K562 (cell line): ENCODE results near the gene TTC31. TPM values are rescaled to one million over a fixed set of nuclear protein-coding genes. Genes with fewer than 3 reads are reported as not detected.

Experiments used
- ATAC-seq: fragments of 200-7000 bp; cut with Tn5 transposase; 3 replicates; pipeline ENCODE4 v1.9.1; 2020; ENCODE audit warnings: moderate library complexity
- BruUV-seq: library from RNA; stranded (reverse); fragments of 400-500 nt; replicated peaks from 2 replicates; lab custom pipeline; 2021; lab: Mats Ljungman, UMichigan
- CTCF ChIA-PET: fragments of 300-600 bp; formaldehyde crosslinking; extraction: SDS; loops from one replicate; lab custom pipeline; 2021; ENCODE audit warnings: low intra/inter-chr PET ratio; lab: Yijun Ruan, JAX
- POLR2A ChIA-PET: fragments of 300-600, 350-650 bp; sonication (Branson Sonifier 250); formaldehyde crosslinking; extraction: SDS; loops from one replicate; lab custom pipeline; 2021; ENCODE audit warnings: antibody characterized with exemption, inconsistent platforms; lab: Yijun Ruan, JAX
- DNase-seq, 4 experiments: peaks; one replicate each; pipeline versions ENCODE4 v3.0.0 to v3.0.0-alpha.2; 2011 to 2018; ENCODE audit warnings: low spot score in 3 of 4, mixed read lengths in 3 of 4; ENCODE audit errors: extremely low read depth in 1 of 4
- FAIRE-seq: peaks from 2 replicates; lab custom pipeline; 2011; peaks lifted over from hg19 to GRCh38; lab: Jason Lieb, UNC
- H2AFZ ChIP-seq: 2 replicates; pipeline ENCODE4 v1.6.0; 2011; ENCODE audit warnings: low read depth, low read length, control low read depth, inconsistent platforms
- H3K27ac ChIP-seq: fragments of 200-600 bp; 3 replicates; pipeline ENCODE4 v1.8.0; 2011; ENCODE audit warnings: low read depth, mild to moderate bottlenecking, control low read depth, inconsistent platforms, low read length, moderate library complexity, mixed read lengths; ENCODE audit errors: extremely low read depth
- H3K27me3 ChIP-seq, 2 experiments: fragments of 300-600 bp in 1 of 2; 2 replicates in 1 of 2; 3 replicates in 1 of 2; pipeline versions ENCODE4 v1.6.0 to v1.8.0; 2011; ENCODE audit warnings: inconsistent platforms in 2 of 2, low read length in 2 of 2, mild to moderate bottlenecking in 1 of 2, mixed read lengths in 1 of 2, moderate library complexity in 1 of 2; ENCODE audit not compliant: control insufficient read depth in 2 of 2, insufficient read depth in 2 of 2
- H3K36me3 ChIP-seq: fragments of 300-600 bp; 3 replicates; pipeline ENCODE4 v1.8.0; 2011; ENCODE audit warnings: mild to moderate bottlenecking, low read length, inconsistent platforms; ENCODE audit not compliant: control insufficient read depth, insufficient read depth
- H3K4me1 ChIP-seq, 2 experiments: fragments of 200-600 bp in 1 of 2; replicated peaks in 1 of 2; 2 replicates in 1 of 2; 3 replicates in 1 of 2; pipeline versions ENCODE4 v1.5.1 to v1.8.0; 2011; ENCODE audit warnings: inconsistent platforms in 2 of 2, low read length in 2 of 2, mild to moderate bottlenecking in 1 of 2, mixed read lengths in 1 of 2, moderate library complexity in 1 of 2; ENCODE audit not compliant: control insufficient read depth in 2 of 2, insufficient read depth in 2 of 2
- H3K4me2 ChIP-seq: 2 replicates; pipeline ENCODE4 v1.6.1; 2011; ENCODE audit warnings: low read length, control low read depth, inconsistent platforms, mixed read lengths; ENCODE audit not compliant: insufficient read depth
- H3K4me3 ChIP-seq: fragments of 200-600 bp; sonication (generic), shearing (Covaris generic); 2 replicates; pipeline ENCODE4 v1.5.1; 2016; ENCODE audit warnings: control low read depth, inconsistent platforms
- H3K79me2 ChIP-seq: fragments of 200-600 bp; 3 replicates; pipeline ENCODE4 v1.8.0; 2011; ENCODE audit warnings: low read length, inconsistent platforms; ENCODE audit not compliant: control insufficient read depth, insufficient read depth
- H3K9ac ChIP-seq, 2 experiments: 2 replicates each; pipeline versions ENCODE4 v1.6.0 to v1.6.1; 2011; ENCODE audit warnings: low read depth in 2 of 2, low read length in 2 of 2, control low read depth in 1 of 2, inconsistent platforms in 1 of 2, mild to moderate bottlenecking in 1 of 2, mixed read lengths in 1 of 2; ENCODE audit not compliant: insufficient read depth in 1 of 2
- H3K9me1 ChIP-seq: one replicate; pipeline ENCODE4 v1.6.0; 2011; ENCODE audit warnings: inconsistent platforms, mild to moderate bottlenecking, low read length, moderate library complexity; ENCODE audit not compliant: control insufficient read depth, insufficient read depth
- H3K9me3 ChIP-seq: replicated peaks from 2 replicates; pipeline ENCODE4 v1.5.1; 2011; ENCODE audit warnings: low read depth, low read length, inconsistent platforms; ENCODE audit not compliant: control insufficient read depth, insufficient read depth
- H4K20me1 ChIP-seq: replicated peaks from 2 replicates; pipeline ENCODE4 v1.6.1; 2011; ENCODE audit warnings: low read length, inconsistent platforms, mixed read lengths; ENCODE audit not compliant: control insufficient read depth, insufficient read depth
- BRD9 ChIP-seq: fragments of 450-650 bp; IDR thresholded peaks from 2 replicates; pipeline ENCODE4 v1.6.1; 2018; ENCODE audit warnings: low read depth; ENCODE audit not compliant: partially characterized antibody
- ELF4 ChIP-seq: fragments of 450-650 bp; formaldehyde crosslinking; IDR thresholded peaks from 2 replicates; pipeline ENCODE4 v1.4.0; 2022; ENCODE audit warnings: missing genetic modification characterization
- ESRRA ChIP-seq: fragments of 450-650 bp; IDR thresholded peaks from 2 replicates; pipeline ENCODE4 v1.6.1; 2014; ENCODE audit warnings: low read depth, mild to moderate bottlenecking, moderate library complexity, borderline replicate concordance
- MAFK ChIP-seq: IDR thresholded peaks from 2 replicates; pipeline ENCODE4 v1.6.1; 2011; ENCODE audit warnings: low read length, improper control_type of control experiment
- MBD2 ChIP-seq: sonication (generic); IDR thresholded peaks from 2 replicates; pipeline ENCODE4 v1.6.1; 2016; ENCODE audit warnings: low read depth, borderline replicate concordance
- PRPF4 ChIP-seq: fragments of 200-400 bp; formaldehyde crosslinking; IDR thresholded peaks from one replicate; pipeline ENCODE4 v1.6.1; 2017; ENCODE audit warnings: low read length, low read depth, mild to moderate bottlenecking; ENCODE audit not compliant: insufficient read depth, poor library complexity, severe bottlenecking
- ZNF778 ChIP-seq: fragments of 450-650 bp; formaldehyde crosslinking; IDR thresholded peaks from 2 replicates; pipeline ENCODE4 v1.4.0; 2020; ENCODE audit warnings: mild to moderate bottlenecking, moderate library complexity
- WGBS: fragments of 100-300 bp; shearing (Covaris generic); methylation state at CpG from one replicate; pipeline ENCODE4 v1.1.6; 2016; ENCODE audit warnings: low coverage, mixed read lengths; ENCODE audit not compliant: insufficient coverage; ENCODE audit errors: missing lambda C conversion rate; 5-methylcytosine and 5-hydroxymethylcytosine counted together
- in situ Hi-C: fragments of 300-500 bp; cut with MboI; formaldehyde crosslinking; loops from 4 replicates; pipeline ENCODE4 v1.15.0; 2018; ENCODE audit warnings: inconsistent platforms, mixed read lengths
- intact Hi-C: fragments of 100-400 bp; cut with micrococcal nuclease; formaldehyde crosslinking; loops from 2 replicates; pipeline ENCODE4 v1.14.2; 2022
- polyA plus RNA-seq, 8 experiments: library from polyadenylated mRNA; depleted of rRNA in 4 of 8; stranded (reverse) in 5 of 8; unstranded in 3 of 8; fragments of >200 nt; fragmentation: Nextera tagmentation in 2 of 8; fragmentation: Illumina TruSeq in 1 of 8; extraction: Ambion mirVana in 2 of 8; extraction: Trizol in 1 of 8; gene quantifications; 2 replicates each; pipeline versions ENCODE4 v1.2.1 to v1.2.3, GENCODE V29; 2011 to 2014; ENCODE audit warnings: inconsistent platforms in 1 of 8, missing spikeins in 1 of 8
- total RNA-seq, 7 experiments: library from RNA; depleted of rRNA in 6 of 7; stranded (reverse); fragments of >200 nt in 6 of 7; fragmentation: Illumina TruSeq in 2 of 7; extraction: Trizol in 2 of 7; gene quantifications; 2 replicates each; pipeline versions ENCODE4 v1.2.1 to v1.2.3, GENCODE V29; 2011 to 2021; ENCODE audit warnings: low replicate concordance in 1 of 7
- TF ChIP-seq, protein P1 (sequence below): sonication (generic); formaldehyde crosslinking; IDR thresholded peaks from 2 replicates; pipeline ENCODE4 v1.8.0; 2023; ENCODE audit warnings: mild to moderate bottlenecking, missing genetic modification reagents
- TF ChIP-seq, protein P2 (sequence below): fragments of 450-650 bp; formaldehyde crosslinking; IDR thresholded peaks from 2 replicates; pipeline ENCODE4 v1.4.0; 2020; ENCODE audit warnings: mild to moderate bottlenecking, moderate library complexity

The TTC31 gene
- total and polyA plus RNA-seq, 9 of the 15 experiments (the other 6 are each of a cell fraction or from before 2014, with no cell fraction given) = 4.7 to 30.5 (median 15.9) TPM

DNA sequence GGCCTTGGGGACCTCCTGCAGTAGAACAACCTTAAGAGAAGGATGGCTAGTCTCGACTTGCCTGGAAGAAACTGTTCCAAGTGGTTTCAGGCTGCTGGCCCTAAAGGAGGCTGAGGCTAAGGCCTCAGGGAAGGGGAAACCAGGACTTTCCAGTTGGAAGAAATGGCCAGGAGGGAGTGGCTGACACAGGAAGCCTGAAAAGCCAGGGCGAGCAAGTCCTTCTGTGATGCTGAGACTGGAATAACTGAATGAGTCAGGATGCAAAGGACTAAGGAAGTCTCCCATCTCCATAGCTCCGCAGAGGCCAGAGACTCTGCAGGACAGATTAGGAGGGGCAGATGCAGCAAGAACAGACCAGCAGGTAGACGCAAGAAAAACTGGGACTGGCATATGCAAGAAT lies 54.3 kb downstream of the TTC31 start:
- Histone ChIP-seq H3K27ac (no peak overlapping the region), H3K9ac (no peak overlapping the region), H3K9me1 (no peaks in the 10 kb centered on the region), H3K4me3 (no peak overlapping the region), H2AFZ (no peak overlapping the region), H3K79me2 (peaks cover under 1% of the 10 kb centered on the region; the same call in 1 of the 3 replicates), H4K20me1 (no peaks in the 10 kb centered on the region), H3K4me2 (no peak overlapping the region), H3K4me1 (peaks cover 6 to 19% of the 10 kb centered on the region in 2 experiments; a peak in 4 of 5 replicates), H3K9me3 (no peaks in the 10 kb centered on the region), H3K27me3 (no peaks in the 10 kb centered on the region), H3K36me3 (peaks cover 16% of the 10 kb centered on the region)
- ATAC-seq (no peak), DNase-seq (no peak), FAIRE-seq (no peak)
- intact Hi-C loops (no loop called here), in situ Hi-C loops (no loop called here)
- TF ChIP-seq MBD2 (no peak), PRPF4 (no peak), BRD9 (no peak), ELF4 (CRISPR knock-in tag) (no peak), ESRRA (no peak), ZNF778 (CRISPR knock-in tag) (no peak), MAFK (no peak)
- TF ChIP-seq, protein P1, sequence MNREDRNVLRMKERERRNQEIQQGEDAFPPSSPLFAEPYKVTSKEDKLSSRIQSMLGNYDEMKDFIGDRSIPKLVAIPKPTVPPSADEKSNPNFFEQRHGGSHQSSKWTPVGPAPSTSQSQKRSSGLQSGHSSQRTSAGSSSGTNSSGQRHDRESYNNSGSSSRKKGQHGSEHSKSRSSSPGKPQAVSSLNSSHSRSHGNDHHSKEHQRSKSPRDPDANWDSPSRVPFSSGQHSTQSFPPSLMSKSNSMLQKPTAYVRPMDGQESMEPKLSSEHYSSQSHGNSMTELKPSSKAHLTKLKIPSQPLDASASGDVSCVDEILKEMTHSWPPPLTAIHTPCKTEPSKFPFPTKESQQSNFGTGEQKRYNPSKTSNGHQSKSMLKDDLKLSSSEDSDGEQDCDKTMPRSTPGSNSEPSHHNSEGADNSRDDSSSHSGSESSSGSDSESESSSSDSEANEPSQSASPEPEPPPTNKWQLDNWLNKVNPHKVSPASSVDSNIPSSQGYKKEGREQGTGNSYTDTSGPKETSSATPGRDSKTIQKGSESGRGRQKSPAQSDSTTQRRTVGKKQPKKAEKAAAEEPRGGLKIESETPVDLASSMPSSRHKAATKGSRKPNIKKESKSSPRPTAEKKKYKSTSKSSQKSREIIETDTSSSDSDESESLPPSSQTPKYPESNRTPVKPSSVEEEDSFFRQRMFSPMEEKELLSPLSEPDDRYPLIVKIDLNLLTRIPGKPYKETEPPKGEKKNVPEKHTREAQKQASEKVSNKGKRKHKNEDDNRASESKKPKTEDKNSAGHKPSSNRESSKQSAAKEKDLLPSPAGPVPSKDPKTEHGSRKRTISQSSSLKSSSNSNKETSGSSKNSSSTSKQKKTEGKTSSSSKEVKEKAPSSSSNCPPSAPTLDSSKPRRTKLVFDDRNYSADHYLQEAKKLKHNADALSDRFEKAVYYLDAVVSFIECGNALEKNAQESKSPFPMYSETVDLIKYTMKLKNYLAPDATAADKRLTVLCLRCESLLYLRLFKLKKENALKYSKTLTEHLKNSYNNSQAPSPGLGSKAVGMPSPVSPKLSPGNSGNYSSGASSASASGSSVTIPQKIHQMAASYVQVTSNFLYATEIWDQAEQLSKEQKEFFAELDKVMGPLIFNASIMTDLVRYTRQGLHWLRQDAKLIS (CRISPR knock-in tag) = no peak
- TF ChIP-seq, protein P2, sequence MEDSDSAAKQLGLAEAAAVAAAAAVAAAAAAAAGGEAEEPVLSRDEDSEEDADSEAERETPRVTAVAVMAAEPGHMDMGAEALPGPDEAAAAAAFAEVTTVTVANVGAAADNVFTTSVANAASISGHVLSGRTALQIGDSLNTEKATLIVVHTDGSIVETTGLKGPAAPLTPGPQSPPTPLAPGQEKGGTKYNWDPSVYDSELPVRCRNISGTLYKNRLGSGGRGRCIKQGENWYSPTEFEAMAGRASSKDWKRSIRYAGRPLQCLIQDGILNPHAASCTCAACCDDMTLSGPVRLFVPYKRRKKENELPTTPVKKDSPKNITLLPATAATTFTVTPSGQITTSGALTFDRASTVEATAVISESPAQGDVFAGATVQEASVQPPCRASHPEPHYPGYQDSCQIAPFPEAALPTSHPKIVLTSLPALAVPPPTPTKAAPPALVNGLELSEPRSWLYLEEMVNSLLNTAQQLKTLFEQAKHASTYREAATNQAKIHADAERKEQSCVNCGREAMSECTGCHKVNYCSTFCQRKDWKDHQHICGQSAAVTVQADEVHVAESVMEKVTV (CRISPR knock-in tag) = no peak
- CTCF ChIA-PET = no interaction called here
- BruUV-seq = no TSS peak
- POLR2A ChIA-PET = interaction anchor here (4.3 kb wide), 1 partner anchor 7 kb away, joined by 25 read pairs; the partner anchor contains the start of genes AUP1 and HTRA2
- WGBS = 19% methylated on average over 4 of the region's 4 CpGs
